ENCODE measurements around the gene CALHM4. TPM values are rescaled to one million over a fixed set of nuclear protein-coding genes. Genes with fewer than 3 reads are reported as not detected.

Gene CALHM4
- total and polyA plus RNA-seq, 2 experiments from 2014 or later, result not detected

- H3K4me2 ChIP-seq, result no peak overlapping the region
Observed at GRCh38 chr6:116568821-116569755, 15.5 kb downstream of the CALHM4 start.

More at GRCh38 chr6:116568821-116569755, 15.5 kb downstream of the CALHM4 start:
- H3K4me3 ChIP-seq, result no peak overlapping the region
- H3K27ac ChIP-seq (ENCODE audit: low read depth), result no peak overlapping the region
- TF ChIP-seq ZNF114 (CRISPR knock-in tag; IDR thresholded peaks at IDR 0.05) (no peak), POLR2AphosphoS5 (IDR thresholded peaks at IDR 0.05; ENCODE audit: low read depth) (no peak), JUNB (IDR thresholded peaks at IDR 0.05; ENCODE audit: unreplicated experiment) (no peak), EZH2 (IDR thresholded peaks at IDR 0.05; ENCODE audit: low read depth, unreplicated experiment) (no peak), STAT1 (IDR thresholded peaks at IDR 0.05; ENCODE audit: unreplicated experiment) (no peak), CTCF (conservative IDR thresholded peaks at IDR 0.05; ENCODE audit: low read depth in 2 of 2) (no peak)
- TF ChIP-seq, protein P1, sequence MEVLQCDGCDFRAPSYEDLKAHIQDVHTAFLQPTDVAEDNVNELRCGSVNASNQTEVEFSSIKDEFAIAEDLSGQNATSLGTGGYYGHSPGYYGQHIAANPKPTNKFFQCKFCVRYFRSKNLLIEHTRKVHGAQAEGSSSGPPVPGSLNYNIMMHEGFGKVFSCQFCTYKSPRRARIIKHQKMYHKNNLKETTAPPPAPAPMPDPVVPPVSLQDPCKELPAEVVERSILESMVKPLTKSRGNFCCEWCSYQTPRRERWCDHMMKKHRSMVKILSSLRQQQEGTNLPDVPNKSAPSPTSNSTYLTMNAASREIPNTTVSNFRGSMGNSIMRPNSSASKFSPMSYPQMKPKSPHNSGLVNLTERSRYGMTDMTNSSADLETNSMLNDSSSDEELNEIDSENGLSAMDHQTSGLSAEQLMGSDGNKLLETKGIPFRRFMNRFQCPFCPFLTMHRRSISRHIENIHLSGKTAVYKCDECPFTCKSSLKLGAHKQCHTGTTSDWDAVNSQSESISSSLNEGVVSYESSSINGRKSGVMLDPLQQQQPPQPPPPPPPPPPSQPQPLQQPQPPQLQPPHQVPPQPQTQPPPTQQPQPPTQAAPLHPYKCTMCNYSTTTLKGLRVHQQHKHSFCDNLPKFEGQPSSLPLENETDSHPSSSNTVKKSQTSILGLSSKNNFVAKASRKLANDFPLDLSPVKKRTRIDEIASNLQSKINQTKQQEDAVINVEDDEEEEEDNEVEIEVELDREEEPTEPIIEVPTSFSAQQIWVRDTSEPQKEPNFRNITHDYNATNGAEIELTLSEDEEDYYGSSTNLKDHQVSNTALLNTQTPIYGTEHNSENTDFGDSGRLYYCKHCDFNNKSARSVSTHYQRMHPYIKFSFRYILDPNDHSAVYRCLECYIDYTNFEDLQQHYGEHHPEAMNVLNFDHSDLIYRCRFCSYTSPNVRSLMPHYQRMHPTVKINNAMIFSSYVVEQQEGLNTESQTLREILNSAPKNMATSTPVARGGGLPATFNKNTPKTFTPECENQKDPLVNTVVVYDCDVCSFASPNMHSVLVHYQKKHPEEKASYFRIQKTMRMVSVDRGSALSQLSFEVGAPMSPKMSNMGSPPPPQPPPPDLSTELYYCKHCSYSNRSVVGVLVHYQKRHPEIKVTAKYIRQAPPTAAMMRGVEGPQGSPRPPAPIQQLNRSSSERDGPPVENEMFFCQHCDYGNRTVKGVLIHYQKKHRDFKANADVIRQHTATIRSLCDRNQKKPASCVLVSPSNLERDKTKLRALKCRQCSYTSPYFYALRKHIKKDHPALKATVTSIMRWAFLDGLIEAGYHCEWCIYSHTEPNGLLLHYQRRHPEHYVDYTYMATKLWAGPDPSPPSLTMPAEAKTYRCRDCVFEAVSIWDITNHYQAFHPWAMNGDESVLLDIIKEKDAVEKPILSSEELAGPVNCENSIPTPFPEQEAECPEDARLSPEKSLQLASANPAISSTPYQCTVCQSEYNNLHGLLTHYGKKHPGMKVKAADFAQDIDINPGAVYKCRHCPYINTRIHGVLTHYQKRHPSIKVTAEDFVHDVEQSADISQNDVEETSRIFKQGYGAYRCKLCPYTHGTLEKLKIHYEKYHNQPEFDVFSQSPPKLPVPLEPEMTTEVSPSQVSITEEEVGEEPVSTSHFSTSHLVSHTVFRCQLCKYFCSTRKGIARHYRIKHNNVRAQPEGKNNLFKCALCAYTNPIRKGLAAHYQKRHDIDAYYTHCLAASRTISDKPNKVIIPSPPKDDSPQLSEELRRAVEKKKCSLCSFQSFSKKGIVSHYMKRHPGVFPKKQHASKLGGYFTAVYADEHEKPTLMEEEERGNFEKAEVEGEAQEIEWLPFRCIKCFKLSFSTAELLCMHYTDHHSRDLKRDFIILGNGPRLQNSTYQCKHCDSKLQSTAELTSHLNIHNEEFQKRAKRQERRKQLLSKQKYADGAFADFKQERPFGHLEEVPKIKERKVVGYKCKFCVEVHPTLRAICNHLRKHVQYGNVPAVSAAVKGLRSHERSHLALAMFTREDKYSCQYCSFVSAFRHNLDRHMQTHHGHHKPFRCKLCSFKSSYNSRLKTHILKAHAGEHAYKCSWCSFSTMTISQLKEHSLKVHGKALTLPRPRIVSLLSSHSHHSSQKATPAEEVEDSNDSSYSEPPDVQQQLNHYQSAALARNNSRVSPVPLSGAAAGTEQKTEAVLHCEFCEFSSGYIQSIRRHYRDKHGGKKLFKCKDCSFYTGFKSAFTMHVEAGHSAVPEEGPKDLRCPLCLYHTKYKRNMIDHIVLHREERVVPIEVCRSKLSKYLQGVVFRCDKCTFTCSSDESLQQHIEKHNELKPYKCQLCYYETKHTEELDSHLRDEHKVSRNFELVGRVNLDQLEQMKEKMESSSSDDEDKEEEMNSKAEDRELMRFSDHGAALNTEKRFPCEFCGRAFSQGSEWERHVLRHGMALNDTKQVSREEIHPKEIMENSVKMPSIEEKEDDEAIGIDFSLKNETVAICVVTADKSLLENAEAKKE (CRISPR knock-in tag; IDR thresholded peaks at IDR 0.05), result no peak
- Mint-ChIP-seq H3K27me3 (ENCODE audit: insufficient read depth, low read depth, poor library complexity) (peaks cover 2% of the 10 kb centered on the region), H3K4me3 (peak overlapping the region; percentile 100; the same call in 1 of the 3 replicates), H3K36me3 (ENCODE audit: low read depth) (no peaks in the 10 kb centered on the region), H3K27ac (no peak overlapping the region), H3K9me3 (no peaks in the 10 kb centered on the region; the same call in 2 of the 3 replicates), H3K4me1 (peaks cover 7% of the 10 kb centered on the region)
- no peak overlapping the region for H2AFZ ChIP-seq
- H4K20me1 ChIP-seq (replicated peaks; ENCODE audit: insufficient read depth), result no peaks in the 10 kb centered on the region
- H3K4me1 ChIP-seq (ENCODE audit: insufficient read depth), result peaks cover 11% of the 10 kb centered on the region; the same call in 1 of the 2 replicates
- H3K9me2 ChIP-seq (ENCODE audit: insufficient read depth), result no peaks in the 10 kb centered on the region
- no peaks in the 10 kb centered on the region for H3K27me3 ChIP-seq (ENCODE audit: insufficient read depth)
- no peaks in the 10 kb centered on the region for H3K36me3 ChIP-seq (ENCODE audit: insufficient read depth)
- ATAC-seq (no peak), DNase-seq (ENCODE audit: low spot score) (no peak)
- H3K79me2 ChIP-seq (replicated peaks; ENCODE audit: insufficient read depth), result peaks cover 31% of the 10 kb centered on the region
- H3F3A ChIP-seq (replicated peaks; ENCODE audit: low read depth), result peaks cover 11% of the 10 kb centered on the region

Measured in GM23338 (cell line).